DMS 273 (cell line): ENCODE data around the gene LDLRAD4.

Experiments used
- DNase-seq: peaks from one replicate; lab custom pipeline; 2025; ENCODE audit not compliant: unreplicated experiment; lab: John Stamatoyannopoulos, UW

Gene LDLRAD4

DNA sequence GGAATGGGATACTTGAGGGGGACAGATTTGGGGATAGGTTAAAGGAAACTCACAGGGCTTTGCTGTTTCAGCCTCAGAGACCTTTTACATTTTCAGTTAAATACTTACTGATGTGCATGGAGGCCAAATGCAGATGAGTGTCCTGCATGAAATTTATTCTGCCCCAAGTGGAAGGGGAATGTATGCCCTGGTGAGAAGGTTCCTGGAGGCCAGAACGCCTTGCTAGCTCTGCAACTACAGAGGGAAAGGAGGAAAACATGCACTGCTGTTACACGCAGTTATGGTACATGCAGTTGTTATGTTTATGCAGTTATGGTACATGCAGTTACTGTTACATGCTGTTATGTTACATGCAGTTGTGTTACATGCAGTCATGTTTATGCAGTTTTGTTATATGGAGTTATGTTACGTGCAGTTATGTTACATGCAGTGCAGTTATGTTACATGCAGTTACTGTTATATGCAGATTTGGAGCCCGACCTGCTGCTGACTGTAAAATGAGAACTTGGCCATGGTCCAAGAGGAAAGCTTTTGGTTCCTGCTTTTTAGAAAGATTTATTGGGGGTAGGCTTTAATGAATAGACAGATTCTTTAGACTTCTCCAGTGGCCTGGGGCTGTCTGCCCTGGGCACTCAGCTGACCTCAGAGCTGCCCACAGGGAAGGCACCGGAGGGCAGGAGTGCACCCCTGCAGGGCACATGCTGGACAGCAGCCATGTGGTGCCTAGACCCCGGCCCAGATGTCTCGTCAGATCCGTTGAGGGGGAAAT, 84.1 kb downstream of the LDLRAD4 start:
- peak; percentile 84 for DNase-seq

- DNase-seq = no peak
Measured at GRCh38 chr18:13303756-13304364, 85.3 kb downstream of the LDLRAD4 start.

DNA sequence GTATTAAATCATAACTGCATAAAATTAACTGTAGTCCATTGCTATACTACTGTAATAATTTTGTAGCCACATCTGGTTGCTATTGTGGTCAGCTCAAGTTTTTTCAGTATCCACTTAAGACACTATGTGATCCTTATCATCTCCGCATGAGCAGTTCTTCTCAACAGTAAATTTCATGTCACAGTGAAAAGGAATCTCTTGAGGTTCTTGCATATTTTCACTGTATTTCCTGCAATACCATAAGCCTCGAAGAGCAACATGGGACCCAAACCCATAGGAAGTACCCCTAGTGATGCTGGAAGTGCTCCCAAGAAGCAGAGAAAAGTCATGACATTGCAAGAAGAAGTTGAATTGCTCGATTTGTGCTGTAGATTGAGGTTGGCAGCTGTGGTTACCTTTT, 86.7 kb downstream of the LDLRAD4 start:
- no peak for DNase-seq

GRCh38 chr18:13306583-13306982, 88.0 kb downstream of the LDLRAD4 start:
- no peak for DNase-seq

GRCh38 chr18:13308369-13308768, 89.8 kb downstream of the LDLRAD4 start:
- DNase-seq = no peak

- no peak for DNase-seq
Measured at GRCh38 chr18:13309031-13309747, 90.6 kb downstream of the LDLRAD4 start.

- DNase-seq = no peak
Measured at GRCh38 chr18:13309748-13310670, 91.4 kb downstream of the LDLRAD4 start.

DNA sequence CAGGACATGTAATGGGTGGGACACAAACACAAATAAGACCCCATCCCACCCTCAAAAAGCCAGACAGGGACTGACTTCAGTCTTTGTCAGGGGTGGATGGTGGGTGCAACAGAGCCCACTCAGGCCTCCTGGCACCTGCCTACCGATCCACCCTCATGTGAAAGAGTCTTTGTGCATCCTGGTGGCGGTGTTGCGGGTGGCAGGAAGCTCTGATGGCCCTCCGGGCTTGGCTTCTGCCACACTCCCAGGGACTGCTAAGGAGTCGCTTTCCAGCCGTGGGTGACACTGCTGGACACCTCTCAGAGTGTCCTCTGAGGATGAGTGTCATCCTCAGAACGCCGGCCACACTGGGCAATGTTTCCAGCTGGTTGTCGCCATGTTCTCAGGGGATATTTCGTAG, 92.6 kb downstream of the LDLRAD4 start:
- no peak for DNase-seq

GRCh38 chr18:13312515-13312914, 94.0 kb downstream of the LDLRAD4 start:
- DNase-seq = no peak

GRCh38 chr18:13313006-13313686, 94.6 kb downstream of the LDLRAD4 start:
- no peak for DNase-seq

- no peak for DNase-seq
Measured at GRCh38 chr18:13315000-13315399, 96.4 kb downstream of the LDLRAD4 start.

- peak; percentile 19 for DNase-seq
Measured at GRCh38 chr18:13316063-13316462, 97.5 kb downstream of the LDLRAD4 start.

DNA sequence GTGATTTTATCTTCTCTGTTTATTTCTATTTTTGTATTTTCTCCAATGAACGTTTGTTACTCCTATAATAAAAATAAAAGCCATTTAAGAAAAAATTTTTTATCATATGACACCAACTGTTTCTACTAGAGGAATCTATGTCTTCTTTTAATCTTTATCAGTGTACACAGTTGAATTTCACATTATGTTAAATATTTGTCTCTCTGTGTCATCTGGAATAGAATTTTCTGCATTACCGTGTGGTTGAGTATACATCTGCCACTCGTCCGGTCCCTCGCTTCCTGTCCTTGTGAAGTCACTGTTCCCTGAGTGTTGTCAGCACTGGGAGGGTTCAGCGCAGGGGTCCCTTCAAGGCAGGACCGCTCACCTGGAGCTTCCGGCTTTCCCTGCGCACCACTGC, 99.2 kb downstream of the LDLRAD4 start:
- DNase-seq = no peak

GRCh38 chr18:13318731-13319501, 100.4 kb downstream of the LDLRAD4 start:
- no peak for DNase-seq

DNA sequence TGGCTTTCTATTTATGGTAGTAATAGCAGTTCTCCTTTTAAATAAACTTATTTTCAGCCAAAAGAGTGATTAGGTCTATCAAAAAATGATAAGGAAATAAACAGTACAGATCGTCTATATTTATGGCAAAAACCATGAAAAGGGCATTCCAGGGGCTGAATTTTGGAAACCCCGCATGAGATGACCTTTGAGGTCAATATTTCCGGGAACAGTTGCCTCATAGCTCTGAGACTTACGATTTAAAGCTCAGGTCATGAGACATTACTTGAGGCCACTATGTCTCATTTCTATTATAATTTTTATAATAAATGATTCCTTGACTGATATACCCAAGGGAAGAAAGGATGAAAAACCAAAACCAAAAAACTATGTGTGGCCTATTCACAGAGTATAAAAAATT, 101.1 kb downstream of the LDLRAD4 start:
- no peak for DNase-seq

GRCh38 chr18:13320096-13320495, 101.5 kb downstream of the LDLRAD4 start:
- no peak for DNase-seq

DNA sequence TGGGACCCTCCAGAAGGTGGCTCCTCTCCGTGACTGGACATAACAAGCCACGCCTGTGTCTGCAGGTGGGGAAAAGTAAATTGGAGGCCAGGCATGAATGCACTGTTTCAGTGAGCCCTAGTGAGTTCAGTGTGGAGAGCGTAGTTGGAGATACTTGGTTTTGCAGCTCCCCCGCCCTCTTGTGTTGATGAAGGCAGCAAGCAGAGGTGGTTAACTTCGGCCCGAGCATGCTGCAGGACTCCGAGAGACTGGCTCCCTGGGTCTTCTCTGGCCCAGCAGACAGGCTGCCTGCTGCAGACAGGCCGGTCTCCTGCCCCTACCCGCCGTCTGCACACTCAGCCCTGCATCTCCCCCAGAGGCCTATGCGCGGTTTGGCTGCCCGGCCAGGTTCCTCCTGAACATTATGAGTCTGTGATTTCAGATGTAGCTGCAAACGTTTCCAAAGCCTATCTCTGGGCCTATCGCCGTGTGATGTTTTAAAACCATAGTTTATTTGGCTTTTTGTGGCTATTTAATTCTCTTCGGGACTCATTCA, 102.4 kb downstream of the LDLRAD4 start:
- DNase-seq = no peak

GRCh38 chr18:13321923-13322322, 103.4 kb downstream of the LDLRAD4 start:
- no peak for DNase-seq

- DNase-seq = no peak
Measured at GRCh38 chr18:13323186-13323585, 104.6 kb downstream of the LDLRAD4 start.
